GM18907 (cell line): ENCODE measurements around the gene LARP4B.
"Not testable (repeated sequence)": the region's sequence is repeated elsewhere in the genome, so short reads cannot be mapped to it uniquely, and the experiment has no call there.

Experiments
- ATAC-seq: cut with Tn5 transposase; IDR thresholded peaks from one replicate; pipeline ENCODE4 v1.9.1; 2021; ENCODE audit warnings: mild to moderate bottlenecking, moderate library complexity; ENCODE audit not compliant: unreplicated experiment

Gene LARP4B

DNA sequence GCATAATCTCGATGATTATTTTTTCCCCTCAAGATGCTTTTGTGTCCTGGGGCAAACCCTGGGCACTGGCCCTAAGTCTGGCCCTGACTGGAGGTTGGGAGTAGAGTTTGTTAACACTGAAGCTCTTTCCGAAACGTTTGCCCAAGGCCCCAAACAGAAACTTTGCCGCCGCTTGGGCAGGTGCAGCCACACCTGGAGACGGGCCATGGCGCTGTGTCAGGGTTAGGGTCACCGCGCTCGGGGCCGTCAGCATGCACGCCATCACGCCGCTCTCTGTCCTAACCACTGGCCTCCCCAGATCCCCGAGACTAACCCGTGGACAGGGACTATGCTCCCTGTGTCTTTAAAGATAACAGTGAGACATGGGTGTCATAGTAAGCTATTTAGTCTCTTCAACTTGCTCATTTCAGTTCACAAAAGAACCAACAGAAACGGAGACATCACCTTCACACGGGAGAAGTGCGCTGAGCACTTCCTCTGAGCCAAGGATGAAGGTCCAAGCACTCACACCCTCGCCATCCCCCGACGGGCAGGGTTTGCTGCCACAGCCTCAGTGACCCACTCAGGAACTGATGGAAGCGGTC, 156.8 kb downstream of the LARP4B start:
- no peak for ATAC-seq

GRCh38 chr10:774223-774622, 157.3 kb downstream of the LARP4B start:
- no peak for ATAC-seq

DNA sequence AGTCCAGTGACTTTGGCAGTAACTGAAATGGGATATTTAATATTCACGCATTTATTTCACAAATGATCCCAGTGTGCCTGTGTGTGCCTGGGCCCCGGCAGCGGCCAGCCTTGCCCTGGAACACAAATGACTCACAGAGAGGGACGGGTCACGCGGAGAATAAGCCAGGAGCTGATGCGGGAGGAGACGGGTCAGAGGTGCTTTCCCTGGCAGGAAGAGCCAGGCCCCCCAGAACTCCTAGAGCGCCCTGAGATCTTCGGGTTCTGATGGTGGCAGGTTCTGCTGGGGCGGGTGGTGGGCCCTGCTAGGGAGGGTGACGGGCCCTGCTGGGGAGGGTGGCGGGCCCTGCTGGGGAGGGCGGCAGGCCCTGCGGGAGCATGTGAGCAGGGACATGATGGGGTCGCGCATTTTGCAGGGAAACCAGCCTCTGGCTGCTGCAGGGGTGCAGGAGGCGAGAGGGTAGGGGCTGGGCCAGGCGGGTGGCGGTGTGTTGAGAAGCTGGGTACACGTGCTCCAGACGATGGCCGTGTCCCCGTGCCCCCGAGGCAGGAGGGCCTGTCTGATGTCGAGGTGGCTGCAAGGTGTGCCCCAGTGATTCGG, 157.8 kb downstream of the LARP4B start:
- ATAC-seq, result no peak

- no peak for ATAC-seq
These were observed 159.3 kb downstream of the LARP4B start for GRCh38 chr10:772227-772637.

DNA sequence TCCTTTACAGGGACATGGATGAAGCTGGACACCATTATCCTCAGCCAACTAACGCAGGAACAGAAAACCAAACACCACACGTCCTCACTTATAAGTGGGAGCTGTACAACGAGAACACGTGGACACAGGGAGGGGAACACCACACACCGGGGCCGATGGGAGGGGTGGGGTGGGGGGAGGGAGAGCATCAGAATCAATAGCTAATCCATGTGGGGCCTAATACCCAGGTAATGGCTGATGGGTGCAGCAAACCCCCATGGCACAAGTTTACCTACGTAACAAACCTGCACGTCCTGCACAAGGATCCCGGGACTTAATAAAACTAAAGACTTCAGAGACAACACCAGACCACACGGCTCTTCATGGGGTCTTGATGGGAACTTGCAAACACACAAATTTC, 159.9 kb downstream of the LARP4B start:
- ATAC-seq, result no peak

GRCh38 chr10:770975-771374, 160.5 kb downstream of the LARP4B start:
- ATAC-seq, result no peak

DNA sequence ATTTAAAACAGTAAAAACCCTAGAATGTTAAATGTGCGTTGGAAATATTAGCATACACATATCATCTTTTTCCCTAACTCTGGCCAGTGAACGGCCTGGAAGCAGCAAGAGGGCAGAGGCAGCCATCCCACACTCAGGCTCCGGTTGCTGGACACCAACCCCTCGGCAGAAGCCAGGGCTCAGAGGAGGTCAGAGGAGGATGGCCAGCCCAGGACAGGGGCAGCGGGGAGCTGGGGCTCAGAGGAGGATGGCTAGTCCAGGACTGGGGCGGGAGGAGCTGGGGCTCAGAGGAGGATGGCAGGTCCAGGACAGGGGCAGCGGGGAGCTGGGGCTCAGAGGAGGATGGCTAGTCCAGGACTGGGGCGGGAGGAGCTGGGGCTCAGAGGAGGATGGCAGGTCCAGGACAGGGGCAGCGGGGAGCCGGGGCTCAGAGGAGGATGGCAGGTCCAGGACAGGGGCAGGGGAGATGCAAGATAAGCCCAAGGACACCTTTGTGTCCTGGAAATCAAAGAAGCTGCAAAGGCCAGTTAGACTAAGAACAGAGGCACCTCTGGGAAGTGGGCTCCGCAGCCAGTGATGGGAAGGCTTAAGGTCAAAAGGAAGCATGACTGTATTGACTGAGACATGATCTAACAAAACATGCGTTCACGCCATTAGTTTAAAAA, 161.3 kb downstream of the LARP4B start:
- ATAC-seq, result not testable (repeated sequence)

GRCh38 chr10:767794-768193, 163.7 kb downstream of the LARP4B start:
- no peak for ATAC-seq

GRCh38 chr10:767211-767610, 164.3 kb downstream of the LARP4B start:
- no peak for ATAC-seq

DNA sequence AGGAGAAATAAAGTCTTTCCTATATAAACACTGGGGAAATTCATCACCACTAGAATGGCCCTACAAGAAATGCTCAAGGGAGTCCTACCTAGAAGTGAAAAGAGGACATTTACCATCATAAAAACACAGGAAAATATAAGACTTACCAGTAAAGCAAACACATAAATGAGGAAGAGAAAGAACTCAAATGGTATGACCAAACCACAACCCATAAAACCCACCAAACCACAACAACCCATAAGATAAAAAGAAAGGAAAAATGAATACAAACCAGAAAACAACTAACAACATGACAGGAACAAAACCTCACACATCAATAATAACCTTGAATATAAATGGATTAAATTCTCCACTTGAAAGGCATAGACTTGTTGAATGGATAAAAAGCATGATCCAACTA, 170.1 kb downstream of the LARP4B start:
- ATAC-seq, result no peak

DNA sequence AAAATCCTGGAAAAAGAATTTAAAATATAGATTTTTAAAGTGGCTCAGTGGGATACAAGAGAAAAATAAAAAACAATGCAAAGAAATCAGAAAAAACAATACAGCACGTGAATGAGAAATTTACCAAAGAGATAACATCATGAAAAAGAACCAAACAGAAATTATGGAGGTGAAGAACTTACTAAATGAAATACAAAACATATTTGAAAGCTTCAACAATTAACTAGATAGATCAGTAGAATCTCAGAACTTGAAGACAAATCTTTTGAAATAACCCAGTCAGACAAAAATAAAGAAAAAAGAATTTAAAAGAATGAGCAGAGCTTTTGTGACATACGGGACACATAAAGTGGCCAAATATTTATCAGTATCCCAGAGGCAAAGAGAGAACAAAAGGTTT, 170.9 kb downstream of the LARP4B start:
- ATAC-seq, result no peak

DNA sequence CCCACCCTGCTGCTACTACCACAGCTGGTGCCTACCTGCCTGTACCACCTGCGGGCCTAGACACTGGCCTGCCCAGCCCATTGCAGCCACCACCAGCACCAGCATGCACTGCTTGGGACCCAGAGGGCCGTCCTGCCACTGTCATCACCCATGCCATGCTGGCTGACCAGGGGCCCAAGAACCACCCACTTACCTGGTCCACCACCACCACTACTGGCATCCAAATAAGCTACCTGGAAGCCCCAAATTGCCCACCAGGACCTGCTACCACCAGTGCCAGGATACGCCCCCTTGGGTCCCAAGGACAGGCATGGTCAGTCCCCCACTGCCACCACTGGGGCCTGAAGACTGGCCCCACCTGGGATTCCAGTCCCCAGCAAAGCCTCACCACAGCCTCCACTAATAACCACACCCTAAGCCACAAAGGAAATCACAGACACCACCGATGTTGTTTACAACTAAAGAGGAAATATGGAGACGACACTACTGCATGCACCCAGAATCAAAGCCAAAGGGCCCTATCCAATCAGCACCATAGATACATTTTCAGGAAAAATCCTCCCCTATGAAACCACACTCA, 171.5 kb downstream of the LARP4B start:
- ATAC-seq, result no peak
